ENCODE results near the gene MFAP2. TPM values are rescaled to one million over a fixed set of nuclear protein-coding genes. Genes with fewer than 3 reads are reported as not detected.
A peak's percentile ranks its signal among the peaks of the same experiment; 100 is the strongest.

Gene MFAP2
- total RNA-seq, 1 donor from 2014 or later = 83.4 TPM

- no peak overlapping the region for H3K27ac Mint-ChIP-seq (ENCODE audit: unreplicated experiment)
Observed at GRCh38 chr1:16960560-16961296, 19.7 kb downstream of the MFAP2 start.

GRCh38 chr1:16958475-16958874, 21.9 kb downstream of the MFAP2 start:
- no peak for DNase-seq (ENCODE audit: low read depth, low spot score)
- no peak overlapping the region for H3K4me3 Mint-ChIP-seq
- no peaks in the 10 kb centered on the region for H3K9me3 Mint-ChIP-seq
- no peaks in the 10 kb centered on the region for H3K36me3 Mint-ChIP-seq (ENCODE audit: low read depth)
- no peak for TF ChIP-seq CTCF (conservative IDR thresholded peaks at IDR 0.05)
- H3K27ac Mint-ChIP-seq (ENCODE audit: unreplicated experiment) = no peak overlapping the region
- H3K4me1 Mint-ChIP-seq = peaks cover 9% of the 10 kb centered on the region
- no peaks in the 10 kb centered on the region for H3K27me3 Mint-ChIP-seq (ENCODE audit: low read depth)

More at GRCh38 chr1:16960560-16961296, 19.7 kb downstream of the MFAP2 start:
- Mint-ChIP-seq H3K36me3 (ENCODE audit: low read depth) (no peaks in the 10 kb centered on the region), H3K4me3 (peak overlapping the region; percentile 74), H3K27me3 (ENCODE audit: low read depth) (no peaks in the 10 kb centered on the region), H3K9me3 (no peaks in the 10 kb centered on the region), H3K4me1 (peaks cover 9% of the 10 kb centered on the region)
- DNase-seq (ENCODE audit: low read depth, low spot score) = peak; percentile 87
- peak; percentile 82 for TF ChIP-seq CTCF (conservative IDR thresholded peaks at IDR 0.05)

- no peak for TF ChIP-seq CTCF (conservative IDR thresholded peaks at IDR 0.05)
- H3K36me3 Mint-ChIP-seq (ENCODE audit: low read depth) = no peaks in the 10 kb centered on the region
- H3K27me3 Mint-ChIP-seq (ENCODE audit: low read depth) = no peaks in the 10 kb centered on the region
- no peak overlapping the region for H3K4me3 Mint-ChIP-seq
- H3K9me3 Mint-ChIP-seq = no peaks in the 10 kb centered on the region
- DNase-seq (ENCODE audit: low read depth, low spot score) = no peak
- no peak overlapping the region for H3K27ac Mint-ChIP-seq (ENCODE audit: unreplicated experiment)
- H3K4me1 Mint-ChIP-seq = peaks cover 9% of the 10 kb centered on the region
Observed at GRCh38 chr1:16957731-16958130, 22.7 kb downstream of the MFAP2 start.

GRCh38 chr1:16956775-16957174, 23.6 kb downstream of the MFAP2 start:
- no peak overlapping the region for H3K27ac Mint-ChIP-seq (ENCODE audit: unreplicated experiment)
- DNase-seq (ENCODE audit: low read depth, low spot score) = no peak
- no peak overlapping the region for H3K4me3 Mint-ChIP-seq
- no peaks in the 10 kb centered on the region for H3K27me3 Mint-ChIP-seq (ENCODE audit: low read depth)
- H3K9me3 Mint-ChIP-seq = no peaks in the 10 kb centered on the region
- peaks cover 8% of the 10 kb centered on the region for H3K4me1 Mint-ChIP-seq
- H3K36me3 Mint-ChIP-seq (ENCODE audit: low read depth) = no peaks in the 10 kb centered on the region
- TF ChIP-seq CTCF (conservative IDR thresholded peaks at IDR 0.05) = no peak

GRCh38 chr1:16955186-16955585, 25.2 kb downstream of the MFAP2 start:
- H3K4me3 Mint-ChIP-seq = no peak overlapping the region
- no peaks in the 10 kb centered on the region for H3K36me3 Mint-ChIP-seq (ENCODE audit: low read depth)
- H3K27me3 Mint-ChIP-seq (ENCODE audit: low read depth) = no peaks in the 10 kb centered on the region
- no peaks in the 10 kb centered on the region for H3K9me3 Mint-ChIP-seq
- H3K27ac Mint-ChIP-seq (ENCODE audit: unreplicated experiment) = no peak overlapping the region
- TF ChIP-seq CTCF (conservative IDR thresholded peaks at IDR 0.05) = no peak
- DNase-seq (ENCODE audit: low read depth, low spot score) = no peak
- H3K4me1 Mint-ChIP-seq = peaks cover 5% of the 10 kb centered on the region

All from neural crest cell (in vitro differentiated cells).